Keratinocyte (primary cell): ENCODE data around the gene CTNNBL1. TPM values are rescaled to one million over a fixed set of nuclear protein-coding genes. Genes with fewer than 3 reads are reported as not detected.

ENCODE experiments used
- DNase-seq: peaks from one replicate; pipeline ENCODE4 v3.0.0-alpha.2; 2011; ENCODE audit warnings: low read depth, missing footprints, low spot score
- FAIRE-seq: peaks from 2 replicates; lab custom pipeline; 2011; peaks lifted over from hg19 to GRCh38; lab: Jason Lieb, UNC
- H2AFZ ChIP-seq: 2 replicates; pipeline ENCODE4 v1.6.0; 2012; ENCODE audit warnings: low read length, control low read depth, inconsistent platforms; ENCODE audit not compliant: control insufficient read depth
- H3K27ac ChIP-seq: 2 replicates; pipeline ENCODE4 v1.5.1; 2011; ENCODE audit warnings: low read length; ENCODE audit not compliant: control insufficient read depth, insufficient read depth
- H3K27me3 ChIP-seq: 3 replicates; pipeline ENCODE4 v1.6.0; 2011; ENCODE audit warnings: low read length; ENCODE audit not compliant: control insufficient read depth, insufficient read depth; ENCODE audit errors: extremely low read depth
- H3K36me3 ChIP-seq, 2 experiments: 2 replicates in 1 of 2; 3 replicates in 1 of 2; pipeline ENCODE4 v1.5.1; 2011; ENCODE audit warnings: low read length in 2 of 2, mild to moderate bottlenecking in 1 of 2; ENCODE audit not compliant: control insufficient read depth in 2 of 2, insufficient read depth in 2 of 2; ENCODE audit errors: extremely low read depth in 1 of 2
- H3K4me1 ChIP-seq: 3 replicates; pipeline ENCODE4 v1.5.1; 2011; ENCODE audit warnings: low read length; ENCODE audit not compliant: control insufficient read depth, insufficient read depth; ENCODE audit errors: extremely low read depth
- H3K4me2 ChIP-seq: 3 replicates; pipeline ENCODE4 v1.6.0; 2011; ENCODE audit warnings: low read depth, low read length; ENCODE audit not compliant: control insufficient read depth, insufficient read depth; ENCODE audit errors: extremely low read depth
- H3K4me3 ChIP-seq, 3 experiments: fragments of 200-600 bp in 1 of 3; sonication (generic) in 1 of 3; 2 replicates in 2 of 3; 3 replicates in 1 of 3; pipeline ENCODE4 v1.5.1; 2011 to 2016; ENCODE audit warnings: low read length in 3 of 3, mild to moderate bottlenecking in 3 of 3, control low read depth in 2 of 3, inconsistent platforms in 1 of 3, low read depth in 1 of 3, mixed read lengths in 1 of 3, mixed run types in 1 of 3, moderate library complexity in 1 of 3; ENCODE audit not compliant: control insufficient read depth in 2 of 3, insufficient read depth in 2 of 3; ENCODE audit errors: extremely low read depth in 1 of 3
- H3K79me2 ChIP-seq: 2 replicates; pipeline ENCODE4 v1.6.0; 2012; ENCODE audit warnings: low read length; ENCODE audit not compliant: control insufficient read depth, insufficient read depth
- H3K9ac ChIP-seq: 3 replicates; pipeline ENCODE4 v1.6.0; 2011; ENCODE audit warnings: low read length; ENCODE audit not compliant: control insufficient read depth, insufficient read depth; ENCODE audit errors: extremely low read depth
- H3K9me1 ChIP-seq: 3 replicates; pipeline ENCODE4 v1.6.0; 2011; ENCODE audit warnings: low read length; ENCODE audit not compliant: control insufficient read depth, insufficient read depth; ENCODE audit errors: extremely low read depth
- H3K9me3 ChIP-seq: 2 replicates; pipeline ENCODE4 v1.5.1; 2012; ENCODE audit warnings: low read depth, low read length; ENCODE audit not compliant: control insufficient read depth
- H4K20me1 ChIP-seq: 3 replicates; pipeline ENCODE4 v1.6.0; 2011; ENCODE audit warnings: low read length; ENCODE audit not compliant: control insufficient read depth, insufficient read depth; ENCODE audit errors: extremely low read depth
- CTCF ChIP-seq, 3 experiments: IDR thresholded peaks in 1 of 3; conservative IDR thresholded peaks in 1 of 3; optimal IDR thresholded peaks in 1 of 3; 2 replicates in 2 of 3; 3 replicates in 1 of 3; pipeline versions ENCODE3 to v1.5.1; 2011; ENCODE audit warnings: low read length in 3 of 3, mild to moderate bottlenecking in 3 of 3, moderate library complexity in 2 of 3, control low read depth in 1 of 3, inconsistent platforms in 1 of 3; ENCODE audit not compliant: insufficient read depth in 2 of 3; ENCODE audit errors: extremely low read depth in 1 of 3
- EZH2 ChIP-seq: IDR thresholded peaks from one replicate; pipeline ENCODE4 v1.6.1; 2012; ENCODE audit warnings: inconsistent platforms, mild to moderate bottlenecking, low read length, moderate library complexity
- dilution Hi-C: fragments of 300-500 bp; cut with MboI; formaldehyde crosslinking; loops from one replicate; pipeline ENCODE4 v1.7.0; 2020; ENCODE audit warnings: low sequenced_read_pairs; ENCODE audit not compliant: extremely low pct_ligation_motif_present
- polyA plus RNA-seq, 5 experiments: library from polyadenylated mRNA; depleted of rRNA in 3 of 5; stranded (reverse) in 3 of 5; stranded (forward) in 1 of 5; unstranded in 1 of 5; fragments of >200 nt; gene quantifications; 1 replicate in 1 of 5; 2 replicates in 3 of 5; 3 replicates in 1 of 5; pipeline versions ENCODE4 v1.2.1 to v1.2.3, GENCODE V29; 2011 to 2012; ENCODE audit warnings: missing spikeins in 2 of 5, low read depth in 1 of 5, low replicate concordance in 1 of 5

Gene CTNNBL1
- polyA plus RNA-seq, 1 donor (not counting 4 experiments of a cell fraction or from before 2014, with no cell fraction given): 37.0 TPM

- dilution Hi-C loops: no loop called here
- Histone ChIP-seq H3K27ac (no peak overlapping the region), H3K9ac (no peak overlapping the region), H3K4me3 (no peak overlapping the region), H3K9me3 (no peaks in the 10 kb centered on the region), H2AFZ (no peak overlapping the region), H3K79me2 (no peaks in the 10 kb centered on the region), H4K20me1 (peaks cover 2% of the 10 kb centered on the region), H3K27me3 (no peaks in the 10 kb centered on the region), H3K36me3 (peaks cover 9% of the 10 kb centered on the region in 2 experiments), H3K4me2 (no peak overlapping the region), H3K9me1 (no peaks in the 10 kb centered on the region), H3K4me1 (no peaks in the 10 kb centered on the region)
- TF ChIP-seq CTCF (optimal IDR thresholded peaks at IDR 0.05 in 1 of 3, IDR thresholded peaks at IDR 0.05 in 1 of 3, conservative IDR thresholded peaks at IDR 0.05 in 1 of 3; ENCODE audit: extremely low read depth in 1 of 3, insufficient read depth in 2 of 3, low read length in 3 of 3): no peak
- no peak for TF ChIP-seq EZH2
- FAIRE-seq (no peak), DNase-seq (no peak)
Measured at GRCh38 chr20:37837924-37838323, 144.1 kb downstream of the CTNNBL1 start.

- dilution Hi-C loops: no loop called here
- H3K4me3 ChIP-seq: no peak overlapping the region
- no peak overlapping the region for H3K4me2 ChIP-seq
- no peak overlapping the region for H3K27ac ChIP-seq
- no peaks in the 10 kb centered on the region for H3K4me1 ChIP-seq
- H4K20me1 ChIP-seq: no peaks in the 10 kb centered on the region
- FAIRE-seq (no peak), DNase-seq (no peak)
- no peaks in the 10 kb centered on the region for H3K27me3 ChIP-seq
- no peak overlapping the region for H2AFZ ChIP-seq
- H3K9me1 ChIP-seq: no peaks in the 10 kb centered on the region
- H3K79me2 ChIP-seq: no peaks in the 10 kb centered on the region
- H3K36me3 ChIP-seq: peaks cover 9 to 14% of the 10 kb centered on the region in 2 experiments
- H3K9me3 ChIP-seq: no peaks in the 10 kb centered on the region
- TF ChIP-seq EZH2: no peak
- TF ChIP-seq CTCF (optimal IDR thresholded peaks at IDR 0.05 in 1 of 3, IDR thresholded peaks at IDR 0.05 in 1 of 3, conservative IDR thresholded peaks at IDR 0.05 in 1 of 3; ENCODE audit: extremely low read depth in 1 of 3, insufficient read depth in 2 of 3, low read length in 3 of 3): no peak
- no peak overlapping the region for H3K9ac ChIP-seq
Measured at GRCh38 chr20:37838769-37839431, 145.1 kb downstream of the CTNNBL1 start.
